ENCODE data around the gene SERPINB6. TPM values are rescaled to one million over a fixed set of nuclear protein-coding genes. Genes with fewer than 3 reads are reported as not detected.

The SERPINB6 gene
- total and polyA plus RNA-seq, 9 of the 15 experiments (the other 6 are each of a cell fraction or from before 2014, with no cell fraction given): 86.6 to 211 (median 143) TPM

DNA sequence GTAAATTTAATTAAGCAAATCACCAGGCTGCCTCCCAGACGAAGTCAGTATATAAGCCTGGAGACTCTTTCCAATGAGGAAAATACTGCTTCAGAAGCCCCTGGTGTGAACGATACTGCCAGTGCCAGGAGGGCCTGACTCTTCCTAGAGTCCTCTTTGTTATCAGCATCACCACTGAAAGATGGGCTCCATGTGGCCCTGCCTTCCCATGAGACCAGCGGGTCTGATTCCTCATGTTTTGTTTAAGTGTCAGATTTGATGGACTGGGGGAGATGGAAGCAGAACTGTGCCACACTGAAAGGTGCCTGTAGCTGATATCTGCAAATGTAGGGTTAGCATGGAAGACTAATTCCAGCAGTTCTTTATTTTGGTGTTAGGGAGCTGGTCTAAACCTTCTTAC, 36.2 kb upstream of the SERPINB6 start:
- no peak for FAIRE-seq
- CTCF ChIA-PET (ENCODE audit: low intra/inter-chr PET ratio): no interaction called here
- WGBS (ENCODE audit: insufficient coverage, low coverage, missing lambda C conversion rate): 88% methylated on average over 3 of the region's 3 CpGs

More for the DNA sequence above, 36.2 kb upstream of the SERPINB6 start:
- H3K9me3 ChIP-seq (replicated peaks; ENCODE audit: control insufficient read depth, insufficient read depth, low read depth, low read length): peaks cover 14% of the 10 kb centered on the region; the same call in 1 of the 2 replicates
- H2AFZ ChIP-seq (ENCODE audit: low read depth, low read length): no peak overlapping the region
- H3K27ac ChIP-seq (ENCODE audit: extremely low read depth, low read depth, low read length): no peak overlapping the region
- H3K9ac ChIP-seq (ENCODE audit: insufficient read depth in 1 of 2, low read depth in 2 of 2, low read length in 2 of 2): no peak overlapping the region
- POLR2A ChIA-PET: interaction anchor here (0.9 to 1.2 kb wide), 2 partner anchors 8 to 12 kb away, joined by 3 to 4 read pairs; partner anchors contain the start of gene NQO2
- H3K4me2 ChIP-seq (ENCODE audit: insufficient read depth, low read length): no peak overlapping the region
- no peak for DNase-seq (ENCODE audit: extremely low read depth in 1 of 4, low spot score in 3 of 4)
- H3K79me2 ChIP-seq (ENCODE audit: control insufficient read depth, insufficient read depth, low read length): peaks cover 21% of the 10 kb centered on the region
- no peaks in the 10 kb centered on the region for H4K20me1 ChIP-seq (replicated peaks; ENCODE audit: control insufficient read depth, insufficient read depth, low read length)
- H3K9me1 ChIP-seq (ENCODE audit: control insufficient read depth, insufficient read depth, low read length): no peaks in the 10 kb centered on the region
- no peak overlapping the region for H3K4me3 ChIP-seq
- H3K36me3 ChIP-seq (ENCODE audit: control insufficient read depth, insufficient read depth, low read length): peaks cover 91% of the 10 kb centered on the region
- in situ Hi-C loops (cut with MboI) (no loop called here), intact Hi-C loops (cut with micrococcal nuclease) (no loop called here)
- no peak for ATAC-seq
- BruUV-seq (replicated peaks): no TSS peak
- TF ChIP-seq ZKSCAN3 (CRISPR knock-in tag; IDR thresholded peaks at IDR 0.05) (no peak), TAF9B (IDR thresholded peaks at IDR 0.05; ENCODE audit: partially characterized antibody) (no peak), HNRNPK (IDR thresholded peaks at IDR 0.05; ENCODE audit: low read depth, low read length, poor library complexity, severe bottlenecking) (no peak), ESRRB (CRISPR knock-in tag; IDR thresholded peaks at IDR 0.05; ENCODE audit: borderline replicate concordance) (no peak), RFX7 (CRISPR knock-in tag; IDR thresholded peaks at IDR 0.05) (no peak), SIN3A (IDR thresholded peaks at IDR 0.05; ENCODE audit: borderline replicate concordance in 2 of 2, control insufficient read depth in 1 of 2, low read depth in 2 of 2, low read length in 2 of 2) (no peak)
- TF ChIP-seq, protein P1, sequence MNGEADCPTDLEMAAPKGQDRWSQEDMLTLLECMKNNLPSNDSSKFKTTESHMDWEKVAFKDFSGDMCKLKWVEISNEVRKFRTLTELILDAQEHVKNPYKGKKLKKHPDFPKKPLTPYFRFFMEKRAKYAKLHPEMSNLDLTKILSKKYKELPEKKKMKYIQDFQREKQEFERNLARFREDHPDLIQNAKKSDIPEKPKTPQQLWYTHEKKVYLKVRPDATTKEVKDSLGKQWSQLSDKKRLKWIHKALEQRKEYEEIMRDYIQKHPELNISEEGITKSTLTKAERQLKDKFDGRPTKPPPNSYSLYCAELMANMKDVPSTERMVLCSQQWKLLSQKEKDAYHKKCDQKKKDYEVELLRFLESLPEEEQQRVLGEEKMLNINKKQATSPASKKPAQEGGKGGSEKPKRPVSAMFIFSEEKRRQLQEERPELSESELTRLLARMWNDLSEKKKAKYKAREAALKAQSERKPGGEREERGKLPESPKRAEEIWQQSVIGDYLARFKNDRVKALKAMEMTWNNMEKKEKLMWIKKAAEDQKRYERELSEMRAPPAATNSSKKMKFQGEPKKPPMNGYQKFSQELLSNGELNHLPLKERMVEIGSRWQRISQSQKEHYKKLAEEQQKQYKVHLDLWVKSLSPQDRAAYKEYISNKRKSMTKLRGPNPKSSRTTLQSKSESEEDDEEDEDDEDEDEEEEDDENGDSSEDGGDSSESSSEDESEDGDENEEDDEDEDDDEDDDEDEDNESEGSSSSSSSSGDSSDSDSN (IDR thresholded peaks at IDR 0.05; ENCODE audit: borderline replicate concordance in 1 of 2, low read depth in 2 of 2, low read length in 2 of 2): no peak
- TF ChIP-seq, protein P2, sequence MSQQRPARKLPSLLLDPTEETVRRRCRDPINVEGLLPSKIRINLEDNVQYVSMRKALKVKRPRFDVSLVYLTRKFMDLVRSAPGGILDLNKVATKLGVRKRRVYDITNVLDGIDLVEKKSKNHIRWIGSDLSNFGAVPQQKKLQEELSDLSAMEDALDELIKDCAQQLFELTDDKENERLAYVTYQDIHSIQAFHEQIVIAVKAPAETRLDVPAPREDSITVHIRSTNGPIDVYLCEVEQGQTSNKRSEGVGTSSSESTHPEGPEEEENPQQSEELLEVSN (IDR thresholded peaks at IDR 0.05; ENCODE audit: borderline replicate concordance in 1 of 2, extremely low read depth in 1 of 2, insufficient read depth in 1 of 2, insufficient read length in 1 of 2, low read depth in 1 of 2, low read length in 1 of 2, poor library complexity in 1 of 2, severe bottlenecking in 1 of 2): no peak
- H3K27me3 ChIP-seq (ENCODE audit: control insufficient read depth in 2 of 2, insufficient read depth in 2 of 2, low read length in 2 of 2): no peaks in the 10 kb centered on the region
- H3K4me1 ChIP-seq (replicated peaks in 1 of 2; ENCODE audit: control insufficient read depth in 2 of 2, insufficient read depth in 2 of 2, low read length in 2 of 2): peaks cover 0 to under 1% of the 10 kb centered on the region in 2 experiments; a peak in 1 of 5 replicates

Data from K562 (cell line).